Smooth muscle cell of the brain vasculature (primary cell): ENCODE data around the gene ST3GAL2.
"Not testable (repeated sequence)": the region's sequence is repeated elsewhere in the genome, so short reads cannot be mapped to it uniquely, and the experiment has no call there.

Source experiments
- DNase-seq: peaks from one replicate; pipeline ENCODE4 v3.0.0-alpha.2; 2012; ENCODE audit warnings: low read depth, low spot score

Gene ST3GAL2

GRCh38 chr16:70467608-70468007 is 28.7 kb upstream of the ST3GAL2 start:
- DNase-seq, result no peak

- DNase-seq, result no peak
Measured at GRCh38 chr16:70467113-70467512, 28.2 kb upstream of the ST3GAL2 start.

- no peak for DNase-seq
Measured at GRCh38 chr16:70466805-70467076, 27.8 kb upstream of the ST3GAL2 start.

DNA sequence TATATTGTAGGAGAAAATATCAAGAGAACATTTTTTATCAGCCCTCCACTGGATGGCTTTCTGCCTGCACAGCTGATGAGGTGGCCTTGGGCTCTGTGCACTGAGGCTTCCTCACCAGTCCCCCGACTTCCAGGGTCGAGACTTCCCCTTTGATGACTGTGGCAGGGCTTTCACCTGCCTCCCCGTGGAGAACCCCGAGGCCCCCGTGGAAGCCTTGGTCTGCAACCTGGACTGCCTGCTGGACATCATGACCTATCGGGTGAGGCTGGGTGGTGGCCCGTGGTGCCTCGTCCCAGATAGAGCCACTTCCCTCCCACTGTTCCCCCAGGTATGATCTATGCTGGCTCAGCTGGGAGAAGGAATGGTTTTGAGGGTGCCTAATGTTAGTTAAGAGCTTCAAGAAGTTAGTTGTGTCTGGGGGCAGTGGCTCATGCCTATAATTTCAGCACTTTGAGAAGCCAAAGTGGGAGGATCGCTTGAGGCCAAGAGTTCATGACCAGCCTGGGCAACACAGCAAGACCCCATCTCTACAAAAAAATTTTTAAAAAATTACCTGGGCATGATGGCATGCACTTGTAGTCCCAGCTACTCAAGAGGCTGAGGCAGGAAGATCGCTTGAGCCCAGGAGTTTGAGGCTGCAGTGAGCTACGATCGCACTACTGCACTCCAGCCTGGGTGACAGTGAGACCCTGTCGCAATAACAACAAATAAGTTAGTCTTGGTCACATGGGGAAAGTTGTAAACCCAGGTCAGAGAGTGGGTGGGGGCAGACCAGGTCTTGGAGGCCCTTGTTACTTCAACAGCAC is 27.3 kb upstream of the ST3GAL2 start:
- no peak for DNase-seq

- DNase-seq, result no peak
Measured at GRCh38 chr16:70463235-70463634, 24.3 kb upstream of the ST3GAL2 start.

DNA sequence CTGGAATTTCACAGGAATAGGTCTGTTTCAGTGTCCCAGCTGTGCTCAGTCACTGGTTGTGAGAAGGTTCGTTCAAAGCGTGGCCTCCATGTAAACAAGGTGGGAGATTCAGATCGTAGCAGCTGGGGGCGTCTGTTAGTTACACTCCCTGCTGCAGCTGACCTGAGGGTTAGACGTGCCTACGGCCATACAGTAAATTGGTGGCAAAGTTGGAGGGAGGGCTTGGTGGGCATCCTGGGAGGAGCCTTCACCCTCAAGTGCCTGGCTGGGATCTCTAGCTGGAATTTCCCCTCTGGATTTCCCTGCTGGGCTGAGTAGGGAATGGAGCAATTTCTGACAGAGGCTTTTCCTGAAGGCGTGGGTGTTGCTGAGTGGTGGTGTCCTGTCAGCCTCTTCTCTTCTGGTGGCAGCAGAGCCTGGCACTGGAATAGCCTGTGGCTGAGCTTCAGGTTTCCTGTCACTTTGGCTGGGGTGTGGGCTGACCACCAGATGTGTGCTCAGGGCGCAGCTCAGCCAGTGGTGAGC is 21.9 kb upstream of the ST3GAL2 start:
- no peak for DNase-seq

DNA sequence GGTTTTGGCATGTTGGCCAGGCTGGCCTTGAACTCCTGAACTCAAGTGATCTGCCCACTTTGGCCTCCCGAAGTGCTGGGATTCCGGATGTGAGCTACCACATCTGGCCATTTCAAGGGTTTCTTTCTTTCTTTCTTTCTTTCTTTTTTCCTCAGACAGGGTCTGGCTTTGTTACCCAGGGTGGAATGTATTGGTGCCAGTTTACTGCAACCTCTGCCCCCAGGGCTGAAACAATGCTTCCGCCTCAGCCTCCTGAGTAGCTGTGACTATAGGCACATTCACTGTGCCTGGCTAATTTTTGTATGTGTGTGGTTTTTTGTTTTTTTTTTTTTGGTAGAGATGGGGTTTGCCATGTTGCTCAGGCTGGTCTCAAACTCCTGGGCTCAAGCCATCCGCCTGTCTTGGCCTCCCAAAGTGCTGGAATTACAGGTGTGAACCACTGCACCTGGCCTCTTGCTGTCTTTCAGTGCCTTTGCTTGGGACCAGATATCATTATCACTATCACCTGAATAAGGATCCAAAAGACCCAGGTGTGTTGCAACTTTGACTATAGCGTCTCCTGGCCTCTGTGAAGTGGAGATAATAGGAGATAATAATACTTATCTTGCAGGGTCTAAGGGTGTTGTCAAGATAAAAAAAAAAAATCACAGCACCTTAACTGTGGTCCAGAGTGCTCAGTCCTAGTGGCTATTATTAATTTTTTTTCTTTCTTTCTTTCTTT is 18.7 kb upstream of the ST3GAL2 start:
- no peak for DNase-seq

DNA sequence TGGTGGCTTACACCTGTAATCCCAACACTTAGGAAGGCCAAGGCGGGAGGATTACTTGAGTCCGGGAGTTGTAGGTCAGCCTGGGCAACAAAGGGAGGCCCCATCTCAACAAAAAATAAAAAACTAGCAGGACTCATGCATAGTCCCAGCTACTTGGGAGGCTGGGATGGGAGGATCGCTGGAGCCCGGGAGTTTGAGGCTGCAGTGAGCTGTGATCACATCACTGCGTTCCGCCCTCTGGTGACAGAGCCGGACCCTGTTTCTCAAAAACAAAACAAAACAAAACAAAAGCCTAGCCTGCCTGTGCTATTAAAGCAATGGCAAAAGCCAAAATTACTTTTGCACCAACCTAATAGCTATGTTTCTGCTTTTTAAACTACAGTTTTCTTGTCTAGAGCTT is 17.0 kb upstream of the ST3GAL2 start:
- DNase-seq, result no peak

GRCh38 chr16:70454222-70455034 is 15.5 kb upstream of the ST3GAL2 start, which contains the start of gene FCSK:
FCSK (plus strand) TSS chr16:70454595; CDS start chr16:70463191, 8,596 bp downstream.
- DNase-seq, result no peak

DNA sequence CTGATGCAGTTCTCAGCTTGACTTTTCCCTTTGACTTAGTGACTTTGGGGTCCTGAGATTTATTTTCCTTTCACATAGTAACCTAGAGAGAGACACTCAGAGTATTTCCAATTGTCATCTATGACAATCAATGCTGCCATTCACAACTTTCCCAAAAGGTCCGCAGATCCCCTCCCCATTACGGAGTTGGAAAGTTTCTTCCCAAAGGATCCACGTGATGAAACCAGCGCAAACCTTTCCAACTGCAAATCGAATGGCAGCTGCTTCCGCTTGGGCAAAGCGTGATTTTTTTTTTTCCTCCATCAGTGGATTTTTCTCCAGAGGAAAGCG is 15.0 kb upstream of the ST3GAL2 start:
- no peak for DNase-seq

DNA sequence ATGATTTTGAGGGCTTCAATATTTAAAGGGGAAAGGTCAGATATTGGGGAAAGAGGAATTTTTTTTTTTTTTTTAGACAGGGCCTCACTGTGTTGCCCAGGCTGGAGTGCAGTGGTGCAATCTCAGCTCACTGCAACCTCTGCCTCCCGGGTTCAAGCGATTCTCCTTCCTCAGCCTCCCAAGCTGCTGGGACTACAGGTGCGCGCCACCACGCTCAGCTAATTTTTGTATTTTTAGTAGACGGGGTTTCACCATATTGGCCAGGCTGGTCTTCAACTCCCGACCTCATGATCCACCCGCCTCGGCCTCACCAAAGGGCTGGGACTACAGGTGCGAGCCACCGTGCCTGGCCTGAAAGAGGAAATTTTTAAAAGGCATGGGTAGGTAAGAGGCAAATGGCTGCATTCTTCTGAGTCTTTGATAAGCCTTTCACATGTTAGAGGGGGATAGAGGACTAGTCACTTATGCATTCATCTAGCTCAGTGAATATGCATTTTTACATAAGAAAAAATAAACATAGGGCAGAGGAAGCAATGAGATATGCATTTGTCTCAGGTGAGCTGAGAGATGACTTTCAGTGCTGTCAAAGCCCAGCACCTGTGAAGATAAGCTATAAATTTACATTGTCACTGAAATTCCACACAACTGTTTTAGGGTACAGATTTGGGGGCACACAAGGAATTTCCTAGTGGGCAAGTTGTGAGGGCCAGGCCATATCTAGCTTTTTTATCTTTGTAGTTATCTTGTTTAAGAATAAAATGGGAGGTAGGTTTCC is 14.4 kb upstream of the ST3GAL2 start:
- DNase-seq, result no peak

GRCh38 chr16:70451004-70451340 is 12.1 kb upstream of the ST3GAL2 start:
- DNase-seq, result not testable (repeated sequence)

- DNase-seq, result not testable (repeated sequence)
Measured at GRCh38 chr16:70450142-70451003, 11.5 kb upstream of the ST3GAL2 start.

DNA sequence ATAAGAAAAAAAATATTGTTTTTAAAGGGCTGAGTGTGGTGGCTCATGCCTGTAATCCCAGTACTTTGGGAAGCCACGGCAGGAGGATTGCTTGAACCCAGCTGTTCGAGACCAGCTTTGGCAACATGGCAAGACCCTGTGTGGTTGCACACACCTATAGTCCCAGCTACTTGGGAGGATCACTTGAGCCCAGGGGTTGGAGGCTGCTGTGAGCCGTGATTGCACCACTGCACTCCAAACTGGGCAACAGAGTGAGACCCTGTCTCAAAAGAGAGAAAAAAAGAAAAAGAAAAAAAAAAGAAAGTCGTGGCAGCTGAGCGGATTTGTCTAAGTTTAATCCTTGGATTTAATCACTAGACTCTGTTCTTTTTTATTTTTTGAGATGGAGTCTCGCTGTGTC is 9.2 kb upstream of the ST3GAL2 start:
- DNase-seq, result no peak

GRCh38 chr16:70444249-70445063 is 5.6 kb upstream of the ST3GAL2 start:
- DNase-seq, result no peak

DNA sequence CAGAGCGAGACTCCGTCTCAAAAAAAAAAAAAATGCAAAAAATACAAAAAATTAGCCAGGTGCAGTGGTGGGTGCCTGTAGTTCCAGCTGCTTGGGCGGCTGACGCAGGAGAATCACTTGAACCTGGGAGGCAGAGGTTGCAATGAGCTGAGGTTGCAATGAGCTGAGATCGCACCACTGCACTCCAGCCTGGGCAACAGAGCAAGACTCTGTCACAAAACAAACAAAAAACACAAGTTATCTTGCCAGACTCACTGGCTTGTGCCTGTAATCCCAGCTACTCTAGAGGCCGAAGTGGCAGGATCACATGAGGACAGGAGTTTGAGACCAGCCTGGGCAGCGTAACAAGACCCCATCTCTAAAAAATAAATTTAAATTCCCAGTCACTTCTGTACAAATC is 3.4 kb upstream of the ST3GAL2 start:
- DNase-seq, result no peak

DNA sequence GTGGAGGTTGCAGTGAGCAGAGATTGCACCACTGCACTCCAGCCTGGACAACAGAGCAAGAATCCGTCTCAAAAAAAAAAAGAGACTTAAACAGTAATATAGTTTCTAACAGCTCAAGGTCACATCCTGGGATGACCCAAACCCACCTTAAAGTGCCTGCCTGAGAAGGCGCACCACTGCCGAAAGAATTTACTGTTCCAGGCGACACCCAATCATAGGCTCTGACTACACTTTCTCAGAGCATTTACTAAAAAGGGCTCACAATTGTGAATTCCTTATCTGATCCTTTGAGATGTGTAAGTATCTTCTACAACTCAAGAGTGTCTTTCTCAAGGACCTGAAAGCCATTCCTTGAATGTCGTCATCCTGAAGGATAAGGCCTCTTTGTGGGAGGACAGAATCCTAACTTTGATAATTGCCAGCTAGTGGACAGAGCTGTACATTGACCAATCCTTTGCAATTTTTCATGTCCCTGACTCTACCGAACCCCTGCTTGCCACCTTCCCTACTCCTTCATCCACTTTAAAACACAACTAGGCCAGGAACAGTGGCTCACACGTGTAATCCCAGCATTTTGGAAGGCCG is 2.6 kb upstream of the ST3GAL2 start:
- no peak for DNase-seq

DNA sequence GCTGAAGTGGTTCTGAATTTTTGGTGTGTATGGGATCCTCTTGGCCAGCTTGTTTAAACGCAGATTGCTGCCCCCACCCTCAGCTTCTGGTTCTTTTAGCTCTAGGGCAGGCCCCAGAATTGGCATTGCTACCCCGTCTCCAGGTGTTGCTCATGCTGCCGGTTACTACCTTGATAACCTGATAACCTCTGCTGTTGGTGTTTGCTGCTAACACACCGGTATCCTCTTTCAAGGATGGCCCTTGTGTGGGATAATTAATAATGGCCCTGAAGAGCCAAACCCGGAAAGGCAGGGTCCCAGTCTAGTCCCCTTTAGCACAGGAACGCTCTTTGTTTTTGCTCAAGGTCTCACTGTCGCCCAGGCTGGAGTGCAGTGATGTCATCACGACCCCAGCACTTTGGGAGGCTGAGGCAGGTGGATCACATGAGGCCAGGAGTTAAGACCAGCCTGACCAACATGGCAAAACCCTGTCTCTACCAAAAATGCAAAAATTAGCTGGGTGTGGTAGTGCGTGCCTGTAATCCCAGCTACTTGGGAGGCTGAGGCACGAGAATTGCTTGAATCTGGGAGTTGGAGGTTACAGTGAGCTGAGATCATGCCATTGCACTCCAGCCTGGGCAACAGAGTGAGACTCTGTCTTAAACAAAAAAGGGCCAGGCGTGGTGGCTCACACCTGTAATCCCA is 1.3 kb upstream of the ST3GAL2 start:
- no peak for DNase-seq

DNA sequence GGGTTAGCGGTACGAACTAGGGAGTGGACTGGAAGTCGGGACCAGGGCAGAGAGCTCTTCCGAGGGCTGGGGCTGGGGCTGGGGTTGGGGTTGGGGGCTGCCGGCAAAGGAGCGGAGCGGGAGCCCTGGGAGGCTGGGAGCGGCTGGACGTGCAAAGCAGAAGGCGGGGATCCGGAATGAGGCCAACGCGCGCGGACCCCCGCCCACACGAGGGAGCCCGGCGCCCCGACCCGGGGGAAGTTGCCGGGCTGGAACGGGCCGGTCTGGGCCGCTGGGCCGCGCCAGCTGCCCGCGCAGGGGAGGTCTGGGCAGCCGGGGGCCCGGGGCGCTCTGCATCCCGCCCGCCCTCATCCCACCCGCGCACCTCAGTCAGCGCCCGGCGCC is 323 bp downstream of the ST3GAL2 start:
- DNase-seq, result no peak
